SJSA1 (cell line): Measurements from ENCODE around the gene C17orf67. TPM values are rescaled to one million over a fixed set of nuclear protein-coding genes. Genes with fewer than 3 reads are reported as not detected.

Experiments used
- DNase-seq, 2 experiments: peaks; one replicate each; pipeline ENCODE4 v3.0.0-alpha.2; 2015 to 2020; ENCODE audit warnings: low spot score in 2 of 2, low read depth in 1 of 2
- H3K27ac ChIP-seq: fragments of 250-450 bp; sonication (Bioruptor Pico); 2 replicates; pipeline ENCODE4 v1.5.1; 2020; ENCODE audit warnings: mild to moderate bottlenecking, moderate library complexity
- H3K27me3 ChIP-seq: fragments of 250-450 bp; sonication (Bioruptor Pico); replicated peaks from 2 replicates; pipeline ENCODE4 v1.5.1; 2020; ENCODE audit warnings: mild to moderate bottlenecking, moderate library complexity
- H3K36me3 ChIP-seq: fragments of 250-450 bp; sonication (Bioruptor Pico); 2 replicates; pipeline ENCODE4 v1.5.1; 2020; ENCODE audit warnings: mild to moderate bottlenecking
- H3K4me1 ChIP-seq: fragments of 250-450 bp; sonication (Bioruptor Pico); replicated peaks from 2 replicates; pipeline ENCODE4 v1.6.1; 2021; ENCODE audit warnings: mild to moderate bottlenecking
- H3K4me3 ChIP-seq: fragments of 250-450 bp; sonication (Bioruptor Pico); 2 replicates; pipeline ENCODE4 v1.5.1; 2020; ENCODE audit warnings: mild to moderate bottlenecking
- H3K9me3 ChIP-seq: fragments of 250-450 bp; sonication (Bioruptor Pico); replicated peaks from 2 replicates; pipeline ENCODE4 v1.5.1; 2020; ENCODE audit warnings: mild to moderate bottlenecking
- total RNA-seq: library from RNA; depleted of rRNA; stranded (reverse); fragments of >200 nt; shearing (Covaris generic); gene quantifications from 2 replicates; pipeline ENCODE4 v1.2.3, GENCODE V29; 2014

Gene C17orf67
- total RNA-seq, 1 experiment from 2014 or later = 1.6 TPM

GRCh38 chr17:56809820-56810179 is 23.9 kb downstream of the C17orf67 start:
- H3K4me1 ChIP-seq = peaks cover 1% of the 10 kb centered on the region
- H3K4me3 ChIP-seq = no peak overlapping the region
- H3K9me3 ChIP-seq = no peaks in the 10 kb centered on the region
- DNase-seq = no peak
- H3K36me3 ChIP-seq = no peaks in the 10 kb centered on the region
- H3K27me3 ChIP-seq = no peaks in the 10 kb centered on the region
- no peak overlapping the region for H3K27ac ChIP-seq

GRCh38 chr17:56809106-56809819 is 24.5 kb downstream of the C17orf67 start:
- H3K36me3 ChIP-seq = no peaks in the 10 kb centered on the region
- no peaks in the 10 kb centered on the region for H3K9me3 ChIP-seq
- H3K4me1 ChIP-seq = no peaks in the 10 kb centered on the region
- DNase-seq = no peak
- H3K27ac ChIP-seq = no peak overlapping the region
- H3K4me3 ChIP-seq = no peak overlapping the region
- H3K27me3 ChIP-seq = no peaks in the 10 kb centered on the region

GRCh38 chr17:56808503-56808902 is 25.2 kb downstream of the C17orf67 start:
- H3K4me3 ChIP-seq = no peak overlapping the region
- DNase-seq = no peak

GRCh38 chr17:56807723-56808122 is 26.0 kb downstream of the C17orf67 start:
- Histone ChIP-seq H3K4me3 (no peak overlapping the region), H3K9me3 (no peaks in the 10 kb centered on the region), H3K27me3 (no peaks in the 10 kb centered on the region), H3K4me1 (no peaks in the 10 kb centered on the region), H3K36me3 (no peaks in the 10 kb centered on the region), H3K27ac (no peak overlapping the region)
- no peak for DNase-seq

More at GRCh38 chr17:56808503-56808902, 25.2 kb downstream of the C17orf67 start:
- Histone ChIP-seq H3K27ac (no peak overlapping the region), H3K27me3 (no peaks in the 10 kb centered on the region), H3K9me3 (no peaks in the 10 kb centered on the region), H3K4me1 (no peaks in the 10 kb centered on the region), H3K36me3 (no peaks in the 10 kb centered on the region)

- no peak overlapping the region for H3K4me3 ChIP-seq
- H3K27me3 ChIP-seq = no peaks in the 10 kb centered on the region
- no peaks in the 10 kb centered on the region for H3K9me3 ChIP-seq
- H3K36me3 ChIP-seq = no peaks in the 10 kb centered on the region
- no peak overlapping the region for H3K27ac ChIP-seq
- no peak for DNase-seq
- H3K4me1 ChIP-seq = no peaks in the 10 kb centered on the region
These were observed 26.8 kb downstream of the C17orf67 start for GRCh38 chr17:56806949-56807348.

- H3K27me3 ChIP-seq = no peaks in the 10 kb centered on the region
- H3K4me3 ChIP-seq = no peak overlapping the region
These were observed 29.3 kb downstream of the C17orf67 start for GRCh38 chr17:56804454-56804853.

GRCh38 chr17:56803071-56803470 is 30.6 kb downstream of the C17orf67 start:
- no peak for DNase-seq
- Histone ChIP-seq H3K9me3 (no peaks in the 10 kb centered on the region), H3K4me1 (no peaks in the 10 kb centered on the region), H3K4me3 (no peak overlapping the region), H3K27ac (no peak overlapping the region), H3K27me3 (no peaks in the 10 kb centered on the region), H3K36me3 (no peaks in the 10 kb centered on the region)

More at GRCh38 chr17:56804454-56804853, 29.3 kb downstream of the C17orf67 start:
- DNase-seq = no peak
- Histone ChIP-seq H3K36me3 (no peaks in the 10 kb centered on the region), H3K9me3 (no peaks in the 10 kb centered on the region), H3K4me1 (no peaks in the 10 kb centered on the region), H3K27ac (no peak overlapping the region)

- Histone ChIP-seq H3K4me1 (no peaks in the 10 kb centered on the region), H3K9me3 (no peaks in the 10 kb centered on the region), H3K27ac (no peak overlapping the region), H3K4me3 (no peak overlapping the region), H3K27me3 (no peaks in the 10 kb centered on the region), H3K36me3 (no peaks in the 10 kb centered on the region)
- DNase-seq = no peak
These were observed 32.1 kb downstream of the C17orf67 start for GRCh38 chr17:56801459-56802178.

GRCh38 chr17:56798916-56799315 is 34.8 kb downstream of the C17orf67 start:
- Histone ChIP-seq H3K36me3 (no peaks in the 10 kb centered on the region), H3K4me1 (no peaks in the 10 kb centered on the region), H3K27ac (no peak overlapping the region), H3K4me3 (no peak overlapping the region), H3K9me3 (no peaks in the 10 kb centered on the region), H3K27me3 (no peaks in the 10 kb centered on the region)
- DNase-seq = no peak

- DNase-seq = no peak
- Histone ChIP-seq H3K9me3 (no peaks in the 10 kb centered on the region), H3K27me3 (no peaks in the 10 kb centered on the region), H3K4me3 (no peak overlapping the region), H3K36me3 (no peaks in the 10 kb centered on the region), H3K4me1 (no peaks in the 10 kb centered on the region), H3K27ac (no peak overlapping the region)
These were observed 37.2 kb downstream of the C17orf67 start for GRCh38 chr17:56796536-56796935.

GRCh38 chr17:56795221-56795865 is 38.4 kb downstream of the C17orf67 start:
- Histone ChIP-seq H3K36me3 (no peaks in the 10 kb centered on the region), H3K9me3 (no peaks in the 10 kb centered on the region), H3K4me1 (no peaks in the 10 kb centered on the region), H3K27me3 (no peaks in the 10 kb centered on the region), H3K27ac (no peak overlapping the region), H3K4me3 (no peak overlapping the region)
- no peak for DNase-seq

GRCh38 chr17:56793957-56794356 is 39.8 kb downstream of the C17orf67 start:
- Histone ChIP-seq H3K36me3 (no peaks in the 10 kb centered on the region), H3K4me1 (no peaks in the 10 kb centered on the region), H3K4me3 (no peak overlapping the region), H3K27me3 (no peaks in the 10 kb centered on the region), H3K27ac (no peak overlapping the region), H3K9me3 (no peaks in the 10 kb centered on the region)
- no peak for DNase-seq

- no peaks in the 10 kb centered on the region for H3K4me1 ChIP-seq
- H3K27ac ChIP-seq = no peak overlapping the region
- no peak overlapping the region for H3K4me3 ChIP-seq
- H3K27me3 ChIP-seq = no peaks in the 10 kb centered on the region
- DNase-seq = no peak
- H3K36me3 ChIP-seq = no peaks in the 10 kb centered on the region
- no peaks in the 10 kb centered on the region for H3K9me3 ChIP-seq
These were observed 40.2 kb downstream of the C17orf67 start for GRCh38 chr17:56793531-56793930.

- Histone ChIP-seq H3K4me3 (no peak overlapping the region), H3K9me3 (no peaks in the 10 kb centered on the region), H3K36me3 (no peaks in the 10 kb centered on the region), H3K27ac (no peak overlapping the region), H3K27me3 (no peaks in the 10 kb centered on the region), H3K4me1 (peaks cover 7% of the 10 kb centered on the region)
- DNase-seq = no peak
These were observed 41.5 kb downstream of the C17orf67 start for GRCh38 chr17:56792267-56792666.
